ENCODE results near the gene TCP10L. TPM values are rescaled to one million over a fixed set of nuclear protein-coding genes. Genes with fewer than 3 reads are reported as not detected.

Gene TCP10L
- total and polyA plus RNA-seq, 2 of the 13 experiments (the other 11 are each of a cell fraction or from before 2014, with no cell fraction given) = 0.90 to 2.4 TPM

DNA sequence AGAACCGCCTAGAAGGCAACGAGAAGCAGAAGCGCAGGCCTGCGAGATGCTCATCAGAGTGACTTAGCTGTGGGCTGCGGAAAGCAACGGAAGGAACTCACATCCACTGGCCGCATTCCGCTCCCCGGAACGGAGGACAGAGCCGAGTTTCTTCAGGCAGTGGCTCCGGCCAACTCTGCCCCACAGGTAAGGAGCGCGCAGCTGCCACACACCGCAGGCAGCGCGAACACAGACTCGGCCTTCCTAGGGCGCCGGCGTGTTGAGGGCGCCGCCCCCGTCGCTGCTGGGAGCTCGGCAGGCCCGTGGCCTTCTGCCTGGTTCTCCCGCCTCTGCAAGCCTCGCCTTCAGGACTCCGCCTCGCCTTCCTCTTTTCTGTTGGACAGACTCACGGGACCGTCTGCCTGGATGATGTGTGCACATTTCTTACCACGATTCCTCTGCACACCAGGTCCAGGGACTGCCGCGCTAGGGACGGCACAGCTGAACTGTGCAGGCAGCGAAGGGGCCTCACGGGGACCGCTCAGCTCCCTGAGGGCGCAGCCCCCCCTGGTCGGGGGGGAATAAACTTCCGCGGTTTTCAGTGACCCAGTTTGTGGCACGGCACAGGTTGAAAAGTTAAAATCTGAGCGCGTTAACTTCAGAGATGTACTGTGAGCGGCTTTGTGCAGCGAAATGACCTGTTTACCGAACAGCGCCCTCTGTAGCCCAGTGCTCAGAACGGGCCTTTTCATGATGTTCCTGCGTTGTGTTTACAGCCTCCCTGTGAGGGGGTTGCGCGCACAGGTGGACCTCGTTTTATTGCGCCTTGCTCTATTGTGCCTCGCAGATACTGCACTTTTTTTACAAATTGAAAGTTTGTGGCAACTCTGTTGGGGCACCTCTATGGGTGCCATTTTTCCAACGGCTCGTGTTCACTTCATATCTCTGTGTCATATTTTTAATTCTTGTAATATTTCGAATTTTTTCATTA is 15.8 kb downstream of the TCP10L start (continued):
- TF ChIP-seq ZNF780A (CRISPR knock-in tag; IDR thresholded peaks at IDR 0.05) = no peak
- peak; percentile 43 for TF ChIP-seq RXRA (CRISPR knock-in tag; IDR thresholded peaks at IDR 0.05)
- TF ChIP-seq TP53 (CRISPR knock-in tag; conservative IDR thresholded peaks at IDR 0.05) = peak; percentile 73
- no peak for TF ChIP-seq FOXM1 (CRISPR knock-in tag; IDR thresholded peaks at IDR 0.05)
- TF ChIP-seq MXI1 (IDR thresholded peaks at IDR 0.05; ENCODE audit: borderline replicate concordance, low read depth, low read length) = peak; percentile 18; the same call in 1 of the 3 replicates
- TF ChIP-seq, protein P1, sequence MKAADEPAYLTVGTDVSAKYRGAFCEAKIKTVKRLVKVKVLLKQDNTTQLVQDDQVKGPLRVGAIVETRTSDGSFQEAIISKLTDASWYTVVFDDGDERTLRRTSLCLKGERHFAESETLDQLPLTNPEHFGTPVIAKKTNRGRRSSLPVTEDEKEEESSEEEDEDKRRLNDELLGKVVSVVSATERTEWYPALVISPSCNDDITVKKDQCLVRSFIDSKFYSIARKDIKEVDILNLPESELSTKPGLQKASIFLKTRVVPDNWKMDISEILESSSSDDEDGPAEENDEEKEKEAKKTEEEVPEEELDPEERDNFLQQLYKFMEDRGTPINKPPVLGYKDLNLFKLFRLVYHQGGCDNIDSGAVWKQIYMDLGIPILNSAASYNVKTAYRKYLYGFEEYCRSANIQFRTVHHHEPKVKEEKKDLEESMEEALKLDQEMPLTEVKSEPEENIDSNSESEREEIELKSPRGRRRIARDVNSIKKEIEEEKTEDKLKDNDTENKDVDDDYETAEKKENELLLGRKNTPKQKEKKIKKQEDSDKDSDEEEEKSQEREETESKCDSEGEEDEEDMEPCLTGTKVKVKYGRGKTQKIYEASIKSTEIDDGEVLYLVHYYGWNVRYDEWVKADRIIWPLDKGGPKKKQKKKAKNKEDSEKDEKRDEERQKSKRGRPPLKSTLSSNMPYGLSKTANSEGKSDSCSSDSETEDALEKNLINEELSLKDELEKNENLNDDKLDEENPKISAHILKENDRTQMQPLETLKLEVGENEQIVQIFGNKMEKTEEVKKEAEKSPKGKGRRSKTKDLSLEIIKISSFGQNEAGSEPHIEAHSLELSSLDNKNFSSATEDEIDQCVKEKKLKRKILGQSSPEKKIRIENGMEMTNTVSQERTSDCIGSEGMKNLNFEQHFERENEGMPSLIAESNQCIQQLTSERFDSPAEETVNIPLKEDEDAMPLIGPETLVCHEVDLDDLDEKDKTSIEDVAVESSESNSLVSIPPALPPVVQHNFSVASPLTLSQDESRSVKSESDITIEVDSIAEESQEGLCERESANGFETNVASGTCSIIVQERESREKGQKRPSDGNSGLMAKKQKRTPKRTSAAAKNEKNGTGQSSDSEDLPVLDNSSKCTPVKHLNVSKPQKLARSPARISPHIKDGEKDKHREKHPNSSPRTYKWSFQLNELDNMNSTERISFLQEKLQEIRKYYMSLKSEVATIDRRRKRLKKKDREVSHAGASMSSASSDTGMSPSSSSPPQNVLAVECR (CRISPR knock-in tag; IDR thresholded peaks at IDR 0.05; ENCODE audit: borderline replicate concordance) = peak; percentile 77; the same call in 1 of the 2 replicates
- peak; percentile 54 for TF ChIP-seq PTBP1 (IDR thresholded peaks at IDR 0.05; ENCODE audit: low read depth, low read length, poor library complexity, severe bottlenecking)
- TF ChIP-seq, protein P2, sequence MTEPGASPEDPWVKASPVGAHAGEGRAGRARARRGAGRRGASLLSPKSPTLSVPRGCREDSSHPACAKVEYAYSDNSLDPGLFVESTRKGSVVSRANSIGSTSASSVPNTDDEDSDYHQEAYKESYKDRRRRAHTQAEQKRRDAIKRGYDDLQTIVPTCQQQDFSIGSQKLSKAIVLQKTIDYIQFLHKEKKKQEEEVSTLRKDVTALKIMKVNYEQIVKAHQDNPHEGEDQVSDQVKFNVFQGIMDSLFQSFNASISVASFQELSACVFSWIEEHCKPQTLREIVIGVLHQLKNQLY (CRISPR knock-in tag; IDR thresholded peaks at IDR 0.05) = no peak; the same call in 1 of the 2 replicates
- TF ChIP-seq ZNF616 (CRISPR knock-in tag; IDR thresholded peaks at IDR 0.05; ENCODE audit: low read depth) = peak; percentile 77
- TF ChIP-seq ZSCAN9 (CRISPR knock-in tag; IDR thresholded peaks at IDR 0.05; ENCODE audit: borderline replicate concordance) = 0 out of 2 replicates have a peak, but pooled peaks have one; percentile 22
- no peak for TF ChIP-seq ZNF34 (CRISPR knock-in tag; IDR thresholded peaks at IDR 0.05; ENCODE audit: borderline replicate concordance)
- no peak; the same call in 1 of the 2 replicates for TF ChIP-seq ZNF777 (CRISPR knock-in tag; IDR thresholded peaks at IDR 0.05)
- TF ChIP-seq SMC3 (IDR thresholded peaks at IDR 0.05; ENCODE audit: low read length) = peak; percentile 65
- 0 out of 2 replicates have a peak, but pooled peaks have one; percentile 48 for TF ChIP-seq SP140L (CRISPR knock-in tag; IDR thresholded peaks at IDR 0.05; ENCODE audit: borderline replicate concordance)
- peak; percentile 73; the same call in 1 of the 2 replicates for TF ChIP-seq ZNF879 (CRISPR knock-in tag; IDR thresholded peaks at IDR 0.05)
- TF ChIP-seq, protein P3, sequence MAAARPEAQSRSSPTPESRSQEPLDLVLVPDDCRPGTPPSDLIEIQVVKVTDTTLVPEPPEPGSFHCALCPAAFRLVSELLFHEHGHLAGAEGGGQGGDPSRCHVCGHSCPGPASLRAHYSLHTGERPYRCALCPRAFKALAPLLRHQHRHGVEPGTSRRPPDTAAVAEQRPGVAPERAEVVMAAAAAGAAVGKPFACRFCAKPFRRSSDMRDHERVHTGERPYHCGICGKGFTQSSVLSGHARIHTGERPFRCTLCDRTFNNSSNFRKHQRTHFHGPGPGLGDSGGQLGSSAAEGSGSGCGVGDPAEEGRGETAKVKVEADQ (CRISPR knock-in tag; IDR thresholded peaks at IDR 0.05; ENCODE audit: borderline replicate concordance) = peak; percentile 70; the same call in 1 of the 2 replicates
- TF ChIP-seq TAF1 (CRISPR knock-in tag; IDR thresholded peaks at IDR 0.05) = peak; percentile 57; the same call in 1 of the 2 replicates
- TF ChIP-seq ZNF605 (CRISPR knock-in tag; IDR thresholded peaks at IDR 0.05) = peak; percentile 81
- TF ChIP-seq, protein P4, sequence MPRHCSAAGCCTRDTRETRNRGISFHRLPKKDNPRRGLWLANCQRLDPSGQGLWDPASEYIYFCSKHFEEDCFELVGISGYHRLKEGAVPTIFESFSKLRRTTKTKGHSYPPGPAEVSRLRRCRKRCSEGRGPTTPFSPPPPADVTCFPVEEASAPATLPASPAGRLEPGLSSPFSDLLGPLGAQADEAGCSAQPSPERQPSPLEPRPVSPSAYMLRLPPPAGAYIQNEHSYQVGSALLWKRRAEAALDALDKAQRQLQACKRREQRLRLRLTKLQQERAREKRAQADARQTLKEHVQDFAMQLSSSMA (CRISPR knock-in tag; IDR thresholded peaks at IDR 0.05) = peak; percentile 68; the same call in 1 of the 2 replicates
- TF ChIP-seq, protein P5, sequence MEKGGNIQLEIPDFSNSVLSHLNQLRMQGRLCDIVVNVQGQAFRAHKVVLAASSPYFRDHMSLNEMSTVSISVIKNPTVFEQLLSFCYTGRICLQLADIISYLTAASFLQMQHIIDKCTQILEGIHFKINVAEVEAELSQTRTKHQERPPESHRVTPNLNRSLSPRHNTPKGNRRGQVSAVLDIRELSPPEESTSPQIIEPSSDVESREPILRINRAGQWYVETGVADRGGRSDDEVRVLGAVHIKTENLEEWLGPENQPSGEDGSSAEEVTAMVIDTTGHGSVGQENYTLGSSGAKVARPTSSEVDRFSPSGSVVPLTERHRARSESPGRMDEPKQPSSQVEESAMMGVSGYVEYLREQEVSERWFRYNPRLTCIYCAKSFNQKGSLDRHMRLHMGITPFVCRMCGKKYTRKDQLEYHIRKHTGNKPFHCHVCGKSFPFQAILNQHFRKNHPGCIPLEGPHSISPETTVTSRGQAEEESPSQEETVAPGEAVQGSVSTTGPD (CRISPR knock-in tag; IDR thresholded peaks at IDR 0.05) = no peak
- TF ChIP-seq ZNF772 (CRISPR knock-in tag; IDR thresholded peaks at IDR 0.05) = peak; percentile 88

Measured in HepG2 (cell line).